Transverse colon (tissue), 4 donors: Measurements from ENCODE around the gene OR2T1.
"Not testable (repeated sequence)": the region's sequence is repeated elsewhere in the genome, so short reads cannot be mapped to it uniquely, and the experiment has no call there.

Experiments
- POLR2A ChIP-seq: fragments of 450-650 bp; IDR thresholded peaks from one replicate; pipeline ENCODE4 v1.6.1; 2016; ENCODE audit warnings: antibody characterized with exemption, mild to moderate bottlenecking, moderate library complexity
- POLR2AphosphoS5 ChIP-seq, 3 donors: sonication (generic); formaldehyde crosslinking; IDR thresholded peaks; one replicate each; pipeline ENCODE4 v1.6.1; 2016; ENCODE audit warnings: antibody characterized with exemption in 3 of 3
- TF ChIP-seq, protein P1 (sequence below), 5 experiments: fragments of 200-600 bp in 3 of 5; fragments of 450-650 bp in 2 of 5; sonication (generic) in 3 of 5; IDR thresholded peaks; 1 replicate in 2 of 5; 2 replicates in 3 of 5; pipeline ENCODE4 v1.5.1; 2016 to 2017; ENCODE audit warnings: antibody characterized with exemption in 5 of 5, inconsistent platforms in 3 of 5, mild to moderate bottlenecking in 2 of 5, moderate library complexity in 1 of 5

DNA sequence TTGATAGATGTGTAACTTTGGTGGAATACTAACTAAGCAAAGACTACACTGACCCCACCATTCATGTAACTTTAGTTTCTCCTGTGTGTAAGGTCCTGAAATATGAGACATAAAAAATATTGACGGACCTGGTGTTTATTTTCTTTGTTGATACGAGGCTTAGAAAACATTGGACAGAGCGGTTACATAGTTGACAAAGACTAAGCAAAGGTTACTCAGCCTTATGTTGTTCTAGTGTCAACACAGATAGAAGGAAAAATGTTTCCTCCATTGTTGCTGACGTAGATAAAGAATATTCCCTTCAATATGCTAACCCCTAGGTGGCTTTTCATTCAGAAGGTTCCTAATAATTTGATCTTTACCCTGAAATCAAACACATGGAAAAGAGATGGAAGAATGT, 52.2 kb downstream of the OR2T1 start:
- TF ChIP-seq, protein P1, sequence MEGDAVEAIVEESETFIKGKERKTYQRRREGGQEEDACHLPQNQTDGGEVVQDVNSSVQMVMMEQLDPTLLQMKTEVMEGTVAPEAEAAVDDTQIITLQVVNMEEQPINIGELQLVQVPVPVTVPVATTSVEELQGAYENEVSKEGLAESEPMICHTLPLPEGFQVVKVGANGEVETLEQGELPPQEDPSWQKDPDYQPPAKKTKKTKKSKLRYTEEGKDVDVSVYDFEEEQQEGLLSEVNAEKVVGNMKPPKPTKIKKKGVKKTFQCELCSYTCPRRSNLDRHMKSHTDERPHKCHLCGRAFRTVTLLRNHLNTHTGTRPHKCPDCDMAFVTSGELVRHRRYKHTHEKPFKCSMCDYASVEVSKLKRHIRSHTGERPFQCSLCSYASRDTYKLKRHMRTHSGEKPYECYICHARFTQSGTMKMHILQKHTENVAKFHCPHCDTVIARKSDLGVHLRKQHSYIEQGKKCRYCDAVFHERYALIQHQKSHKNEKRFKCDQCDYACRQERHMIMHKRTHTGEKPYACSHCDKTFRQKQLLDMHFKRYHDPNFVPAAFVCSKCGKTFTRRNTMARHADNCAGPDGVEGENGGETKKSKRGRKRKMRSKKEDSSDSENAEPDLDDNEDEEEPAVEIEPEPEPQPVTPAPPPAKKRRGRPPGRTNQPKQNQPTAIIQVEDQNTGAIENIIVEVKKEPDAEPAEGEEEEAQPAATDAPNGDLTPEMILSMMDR (IDR thresholded peaks at IDR 0.05), result not testable (repeated sequence)
- not testable (repeated sequence) for TF ChIP-seq POLR2A; POLR2AphosphoS5 (IDR thresholded peaks at IDR 0.05)
